Stimulated activated CD4-positive, alpha-beta T cell treated with anti-CD3 and anti-CD28 coated beads, Interleukin-15, amount 100 ng/mL, for 1 hour (primary cell): Measurements from ENCODE around the gene CRTC2.
"Not testable (repeated sequence)": the region's sequence is repeated elsewhere in the genome, so short reads cannot be mapped to it uniquely, and the experiment has no call there.

ENCODE experiments used
- DNase-seq, 2 donors: peaks; one replicate each; pipeline ENCODE4 v3.0.0-alpha.2; 2020; ENCODE audit warnings: low read depth in 1 of 2, low spot score in 1 of 2

Gene CRTC2

GRCh38 chr1:153929426-153929825 is 29.0 kb downstream of the CRTC2 start:
- DNase-seq, result no peak

DNA sequence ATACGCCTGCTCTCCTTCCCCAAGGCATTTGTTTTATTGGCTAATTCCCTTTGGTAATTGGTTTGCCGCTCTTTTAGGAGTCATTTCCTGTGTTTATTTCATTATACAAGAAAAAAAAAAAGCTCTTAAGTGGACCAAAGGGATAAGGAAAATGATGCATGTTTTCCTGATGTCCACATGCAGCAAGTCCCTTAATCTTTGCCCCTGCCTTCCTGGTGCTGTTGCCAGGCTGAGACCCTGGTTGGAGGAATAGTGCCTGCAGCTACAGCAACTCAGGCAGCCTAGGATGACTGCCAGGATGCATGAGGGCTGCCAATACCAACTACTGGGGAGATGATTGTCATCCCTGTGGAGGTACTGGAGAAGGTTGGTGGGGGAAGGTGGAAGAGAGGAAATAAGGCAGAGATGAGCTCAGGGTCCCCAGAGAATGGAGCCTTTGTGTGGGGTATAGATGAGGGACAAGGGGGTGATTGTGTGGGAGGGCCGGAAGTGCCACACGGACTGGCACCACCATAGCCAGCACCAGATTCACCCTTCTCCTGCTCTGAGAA is 29.5 kb downstream of the CRTC2 start:
- no peak for DNase-seq

GRCh38 chr1:153928245-153928644 is 30.2 kb downstream of the CRTC2 start:
- DNase-seq, result no peak

- no peak for DNase-seq
These were observed 32.0 kb downstream of the CRTC2 start for GRCh38 chr1:153926405-153926804.

GRCh38 chr1:153922972-153923925 is 35.2 kb downstream of the CRTC2 start, which contains the start of gene GATAD2B:
TSS of gene GATAD2B (minus strand) at chr1:153922972. CDS start at chr1:153828347, 94,625 bp downstream.
- peak; percentile 89 to 98 for DNase-seq

GRCh38 chr1:153922076-153922971 is 36.1 kb downstream of the CRTC2 start:
- peak in 1 of 2 donors; percentile 54 for DNase-seq

DNA sequence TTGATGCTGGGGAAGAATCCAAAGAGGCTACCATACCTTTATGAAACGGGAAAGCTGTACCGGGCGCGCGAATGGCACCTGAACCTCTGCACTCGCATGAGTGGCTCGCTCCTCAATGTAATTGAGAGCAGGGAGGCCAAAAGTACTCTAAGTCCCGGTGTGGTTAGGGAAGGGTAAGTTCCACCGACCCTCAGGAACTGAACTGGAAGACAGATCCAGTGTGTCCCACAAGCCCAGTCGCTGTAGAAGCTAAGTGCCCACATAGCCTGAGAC is 36.7 kb downstream of the CRTC2 start:
- DNase-seq, result no peak

GRCh38 chr1:153921080-153921802 is 37.2 kb downstream of the CRTC2 start:
- no peak for DNase-seq

- no peak for DNase-seq
These were observed 38.2 kb downstream of the CRTC2 start for GRCh38 chr1:153919876-153920852.

DNA sequence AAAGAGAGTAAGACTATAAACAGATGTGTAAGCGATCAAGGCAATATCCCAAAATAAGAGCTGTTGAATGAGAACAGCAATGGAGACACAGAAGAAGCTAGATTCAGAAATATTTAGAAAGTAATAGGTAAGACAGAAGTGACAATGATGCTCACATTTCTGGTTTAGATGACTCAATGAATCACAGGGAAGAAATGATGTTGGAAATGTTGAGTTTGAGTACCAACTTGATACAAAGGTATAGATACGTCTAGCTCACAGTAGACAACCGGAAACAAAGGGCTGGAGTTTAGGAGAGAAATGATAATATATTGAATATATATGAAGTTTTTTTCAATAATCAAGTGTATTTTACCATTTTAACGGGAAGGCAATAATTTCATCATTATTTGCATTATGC is 42.1 kb downstream of the CRTC2 start:
- DNase-seq, result no peak

DNA sequence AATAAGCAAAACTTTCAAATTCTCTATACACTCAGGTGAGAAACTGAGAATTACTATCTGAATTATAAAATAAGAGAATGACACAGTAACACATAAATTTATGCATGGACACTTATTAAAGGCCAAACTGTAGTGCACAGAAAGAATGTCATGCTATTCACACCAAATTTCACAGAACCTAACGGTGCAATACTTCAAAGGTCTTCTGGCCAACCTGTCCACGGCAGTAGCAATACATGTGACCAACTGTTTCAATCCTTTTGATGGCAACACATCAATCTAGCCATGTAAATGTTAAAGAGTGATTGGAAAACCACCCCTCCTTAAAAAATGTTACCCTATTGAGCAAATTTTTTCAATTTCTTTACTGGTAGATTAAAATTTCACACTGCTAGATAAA is 46.1 kb downstream of the CRTC2 start:
- no peak for DNase-seq

DNA sequence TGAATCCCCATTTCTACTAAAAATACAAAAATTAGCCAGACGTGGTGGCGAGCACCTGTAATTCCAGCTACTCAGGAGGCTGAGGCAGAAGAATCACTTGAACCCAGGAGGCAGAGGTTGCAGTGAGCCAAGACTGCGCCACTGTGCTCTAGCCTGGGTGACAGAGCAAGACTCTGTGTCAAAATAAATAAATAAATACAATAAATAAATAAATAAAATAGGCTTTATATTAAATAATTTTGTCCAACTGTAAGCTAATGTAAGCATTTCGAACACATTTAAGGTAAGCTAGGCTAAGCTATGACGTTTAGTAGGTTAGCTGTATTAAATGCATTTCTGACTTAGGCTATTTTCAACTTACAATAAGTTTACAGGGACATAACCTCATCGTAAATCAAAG is 47.9 kb downstream of the CRTC2 start:
- DNase-seq, result not testable (repeated sequence)

DNA sequence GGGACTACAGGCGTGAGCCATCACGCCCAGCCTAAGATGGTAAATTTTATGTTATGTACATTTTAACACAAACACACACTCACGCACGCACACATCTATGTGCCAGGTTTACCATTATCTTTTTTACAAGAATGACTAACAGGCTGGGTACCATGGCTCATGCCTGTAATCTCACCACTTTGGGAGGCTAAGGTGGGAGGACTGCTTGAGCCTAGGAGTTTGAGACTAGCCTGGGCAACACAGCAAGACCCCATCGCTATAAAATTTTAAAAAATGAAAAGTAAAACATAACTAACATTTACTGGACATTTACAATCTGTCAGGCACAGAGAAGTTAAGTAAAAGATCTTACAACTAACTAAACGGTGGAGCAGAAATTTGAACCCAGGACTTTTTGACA is 50.3 kb downstream of the CRTC2 start:
- no peak for DNase-seq

DNA sequence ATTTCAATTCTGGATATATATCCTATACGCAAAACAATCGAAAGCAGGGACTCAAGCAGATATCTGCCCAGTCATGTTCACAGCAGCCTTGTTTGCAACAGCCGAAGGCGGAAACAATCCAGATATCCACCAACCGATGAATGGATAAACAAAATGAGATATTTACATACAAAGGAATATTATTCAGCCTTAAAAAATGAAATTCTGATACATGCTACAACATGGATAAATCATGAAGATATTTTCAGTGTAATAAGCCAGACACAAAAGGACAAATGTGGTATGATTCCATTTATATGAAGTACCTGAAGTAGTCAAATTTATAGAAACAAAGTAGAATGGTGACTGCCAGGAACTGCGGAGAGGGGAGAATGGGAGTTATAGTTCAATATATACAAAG is 51.3 kb downstream of the CRTC2 start:
- DNase-seq, result no peak

GRCh38 chr1:153906396-153906795 is 52.0 kb downstream of the CRTC2 start:
- no peak for DNase-seq

GRCh38 chr1:153905908-153906307 is 52.5 kb downstream of the CRTC2 start:
- not testable (repeated sequence) for DNase-seq

DNA sequence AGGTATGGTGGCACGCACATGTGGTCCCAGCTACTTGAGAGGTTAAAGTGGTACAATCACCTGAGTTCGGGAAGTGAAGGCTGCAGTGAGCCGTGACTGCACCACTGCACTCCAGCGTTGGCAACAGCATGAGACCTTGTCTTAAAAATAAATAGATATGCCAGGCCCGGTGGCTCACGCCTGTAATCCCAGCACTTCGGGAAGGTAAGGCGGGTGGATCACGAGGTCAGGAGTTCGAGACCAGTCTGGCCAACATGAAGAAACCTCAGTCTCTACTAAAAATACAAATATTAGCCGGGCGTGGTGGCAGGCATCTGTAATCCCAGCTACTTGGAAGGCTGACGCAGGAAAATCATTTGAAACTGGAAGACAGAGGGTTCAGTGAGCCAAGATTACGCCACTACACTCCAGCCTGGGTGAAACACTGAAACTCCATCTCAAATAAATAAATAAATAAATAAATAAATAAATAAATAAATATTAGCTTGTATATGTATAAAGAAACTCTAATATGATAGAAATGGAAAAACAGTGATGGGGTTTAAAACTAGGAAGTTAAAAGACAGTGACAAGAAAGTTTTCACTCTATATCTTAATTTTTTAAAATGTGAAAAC is 54.5 kb downstream of the CRTC2 start:
- no peak for DNase-seq

DNA sequence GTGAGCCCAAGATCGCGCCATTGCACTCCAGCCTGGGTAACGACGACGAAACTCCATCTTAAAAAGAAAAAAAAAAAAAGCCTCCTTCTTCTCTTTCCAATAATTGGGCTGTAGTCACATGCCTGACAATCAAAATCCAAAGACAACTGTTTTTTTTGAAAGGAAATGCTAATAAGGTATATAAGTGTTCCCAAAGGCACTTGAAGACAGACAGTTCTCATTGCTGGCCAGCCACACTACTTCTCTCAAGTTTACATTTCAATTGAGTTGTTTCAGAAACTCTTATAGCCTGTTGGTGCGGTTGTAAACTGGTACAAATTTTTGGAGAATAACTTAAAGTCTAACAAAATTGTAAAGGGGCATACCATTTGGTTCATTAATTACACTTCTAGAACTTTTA is 58.9 kb downstream of the CRTC2 start:
- no peak for DNase-seq
